ENCODE measurements around the gene PRKD1.
"Not testable (repeated sequence)": the region's sequence is repeated elsewhere in the genome, so short reads cannot be mapped to it uniquely, and the experiment has no call there.

PRKD1 gene

GRCh38 chr14:29900609-29901350, 26.9 kb downstream of the PRKD1 start:
- DNase-seq (ENCODE audit: low read depth, low spot score), result no peak

- no peak for DNase-seq (ENCODE audit: low read depth, low spot score)
Observed at GRCh38 chr14:29898470-29898869, 29.2 kb downstream of the PRKD1 start.

- DNase-seq (ENCODE audit: low read depth, low spot score), result no peak
Observed at GRCh38 chr14:29897181-29897580, 30.5 kb downstream of the PRKD1 start.

GRCh38 chr14:29896354-29896821, 31.3 kb downstream of the PRKD1 start:
- DNase-seq (ENCODE audit: low read depth, low spot score), result no peak

- DNase-seq (ENCODE audit: low read depth, low spot score), result no peak
Observed at GRCh38 chr14:29895591-29896083, 32.0 kb downstream of the PRKD1 start.

GRCh38 chr14:29893989-29894388, 33.7 kb downstream of the PRKD1 start:
- DNase-seq (ENCODE audit: low read depth, low spot score), result no peak

- no peak for DNase-seq (ENCODE audit: low read depth, low spot score)
Observed at GRCh38 chr14:29892327-29892726, 35.3 kb downstream of the PRKD1 start.

- no peak for DNase-seq (ENCODE audit: low read depth, low spot score)
Observed at GRCh38 chr14:29885988-29886387, 41.7 kb downstream of the PRKD1 start.

GRCh38 chr14:29868000-29868399, 59.6 kb downstream of the PRKD1 start:
- no peak for DNase-seq (ENCODE audit: low read depth, low spot score)

- DNase-seq (ENCODE audit: low read depth, low spot score), result no peak
Observed at GRCh38 chr14:29865299-29865698, 62.3 kb downstream of the PRKD1 start.

GRCh38 chr14:29861996-29862395, 65.7 kb downstream of the PRKD1 start:
- DNase-seq (ENCODE audit: low read depth, low spot score), result no peak

- no peak for DNase-seq (ENCODE audit: low read depth, low spot score)
Observed at GRCh38 chr14:29858299-29858698, 69.3 kb downstream of the PRKD1 start.

GRCh38 chr14:29857551-29857950, 70.1 kb downstream of the PRKD1 start:
- no peak for DNase-seq (ENCODE audit: low read depth, low spot score)

GRCh38 chr14:29856516-29856915, 71.1 kb downstream of the PRKD1 start:
- no peak for DNase-seq (ENCODE audit: low read depth, low spot score)

- DNase-seq (ENCODE audit: low read depth, low spot score), result not testable (repeated sequence)
Observed at GRCh38 chr14:29853691-29854090, 74.0 kb downstream of the PRKD1 start.

GRCh38 chr14:29853272-29853671, 74.4 kb downstream of the PRKD1 start:
- no peak for DNase-seq (ENCODE audit: low read depth, low spot score)

GRCh38 chr14:29851397-29851796, 76.2 kb downstream of the PRKD1 start:
- no peak for DNase-seq (ENCODE audit: low read depth, low spot score)

GRCh38 chr14:29847056-29847380, 80.6 kb downstream of the PRKD1 start:
- DNase-seq (ENCODE audit: low read depth, low spot score), result no peak

GRCh38 chr14:29846339-29847055, 81.2 kb downstream of the PRKD1 start:
- DNase-seq (ENCODE audit: low read depth, low spot score), result no peak

- no peak for DNase-seq (ENCODE audit: low read depth, low spot score)
Observed at GRCh38 chr14:29843981-29844380, 83.7 kb downstream of the PRKD1 start.

GRCh38 chr14:29842228-29842627, 85.4 kb downstream of the PRKD1 start:
- no peak for DNase-seq (ENCODE audit: low read depth, low spot score)

GRCh38 chr14:29840369-29840892, 87.2 kb downstream of the PRKD1 start:
- DNase-seq (ENCODE audit: low read depth, low spot score), result not testable (repeated sequence)

GRCh38 chr14:29839691-29840090, 88.0 kb downstream of the PRKD1 start:
- not testable (repeated sequence) for DNase-seq (ENCODE audit: low read depth, low spot score)
